Measurements from ENCODE around the gene PTPN20.

The PTPN20 gene

DNA sequence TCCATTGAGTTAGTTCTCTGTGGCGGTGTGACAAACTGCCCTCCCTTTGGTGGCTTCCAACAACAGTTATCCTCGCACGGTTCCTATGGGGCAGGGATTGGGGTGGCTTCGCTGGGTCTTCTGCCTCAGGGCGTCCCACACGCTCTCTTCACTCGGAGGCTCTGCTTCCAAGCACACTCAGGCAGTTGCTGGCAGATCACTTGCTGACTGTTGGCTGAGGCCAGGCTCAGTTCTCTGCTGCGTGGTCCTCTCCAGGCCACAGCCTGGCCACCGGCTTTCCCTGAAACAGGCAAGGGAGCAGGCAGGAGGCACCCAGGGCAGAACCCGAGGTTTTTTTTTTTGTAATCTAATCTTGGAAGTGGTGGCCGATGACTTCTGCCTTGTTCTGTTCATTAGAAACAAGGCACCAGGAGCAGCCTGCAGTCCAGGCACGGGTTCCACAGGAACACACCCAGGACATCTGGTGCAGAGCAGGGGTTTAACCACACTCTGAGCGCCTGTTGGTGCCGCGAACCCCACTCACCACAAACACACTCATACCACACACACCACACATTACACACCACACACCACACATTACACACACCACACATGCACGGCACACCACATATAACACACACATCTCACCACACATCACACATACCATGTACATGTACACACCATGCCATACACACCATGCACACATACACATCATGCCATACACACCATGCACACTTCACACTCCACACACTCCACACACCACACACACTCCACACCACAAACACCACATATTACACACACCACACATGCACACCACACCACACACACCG, 112.2 kb downstream of the PTPN20 start:
- no peak for DNase-seq

DNA sequence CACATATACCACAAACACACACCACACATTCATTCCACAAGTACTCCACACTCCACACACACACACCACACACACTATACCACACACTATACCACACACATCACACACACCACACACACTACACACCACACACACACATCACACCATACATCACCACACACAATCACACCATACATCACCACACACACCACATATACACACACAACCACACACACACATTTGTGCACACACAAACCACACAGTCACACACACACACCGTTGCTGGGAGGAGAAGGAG, 112.8 kb downstream of the PTPN20 start:
- no peak for DNase-seq

DNA sequence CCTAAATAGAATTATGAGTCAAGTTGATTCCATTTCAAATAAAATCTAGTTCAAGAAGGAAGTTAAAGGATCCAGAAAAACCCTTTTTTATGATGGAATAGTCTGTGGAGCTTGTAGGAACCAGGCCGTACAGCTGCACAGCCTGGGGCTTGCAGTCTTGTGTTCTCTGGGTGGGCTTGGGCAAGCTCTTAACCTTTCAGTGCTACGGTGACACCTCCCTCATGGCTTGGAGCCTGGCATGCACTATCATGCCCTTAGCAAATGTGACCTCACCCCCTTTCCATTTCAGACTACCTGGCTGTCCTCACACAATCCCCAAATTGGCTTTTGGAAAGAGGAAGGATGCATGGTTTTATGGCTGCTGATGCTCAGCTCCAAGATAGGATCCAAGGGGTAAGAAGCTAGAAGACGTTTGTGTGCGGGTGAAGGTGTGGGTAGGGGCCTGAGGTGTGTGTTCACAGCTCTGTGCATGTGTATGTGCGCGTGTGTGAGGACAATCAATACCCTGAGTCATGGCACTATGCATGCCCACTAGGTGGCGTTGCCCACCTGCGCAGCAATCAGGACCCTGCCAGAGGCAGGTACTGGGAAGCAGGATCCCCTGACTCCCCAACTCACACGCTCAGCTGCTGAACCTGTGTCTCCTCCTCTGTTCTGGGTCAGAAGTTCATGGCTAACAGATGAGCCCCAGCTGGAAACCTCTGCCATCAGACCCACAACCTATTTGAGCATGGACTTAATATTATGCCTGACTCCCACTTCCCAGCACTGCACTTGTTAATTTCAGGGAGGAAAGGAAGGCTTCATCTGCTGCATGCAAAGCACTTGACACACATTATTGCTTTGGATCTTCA, 113.4 kb downstream of the PTPN20 start:
- DNase-seq = peak; percentile 64

DNA sequence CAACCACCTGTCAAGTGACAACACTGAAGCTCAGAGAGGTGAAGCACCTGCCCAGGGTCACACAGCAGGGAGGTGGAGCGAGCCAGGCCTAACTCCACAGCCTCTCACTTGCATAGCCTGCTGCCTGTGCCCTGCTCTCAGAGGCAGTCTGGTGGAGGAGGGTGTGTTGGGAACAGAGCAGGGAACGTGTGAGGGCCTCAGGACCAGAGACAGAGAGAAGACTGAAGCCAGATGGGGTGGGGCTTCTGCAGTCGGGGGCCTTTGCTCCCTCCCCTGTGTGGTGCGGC, 114.0 kb downstream of the PTPN20 start:
- DNase-seq = no peak

DNA sequence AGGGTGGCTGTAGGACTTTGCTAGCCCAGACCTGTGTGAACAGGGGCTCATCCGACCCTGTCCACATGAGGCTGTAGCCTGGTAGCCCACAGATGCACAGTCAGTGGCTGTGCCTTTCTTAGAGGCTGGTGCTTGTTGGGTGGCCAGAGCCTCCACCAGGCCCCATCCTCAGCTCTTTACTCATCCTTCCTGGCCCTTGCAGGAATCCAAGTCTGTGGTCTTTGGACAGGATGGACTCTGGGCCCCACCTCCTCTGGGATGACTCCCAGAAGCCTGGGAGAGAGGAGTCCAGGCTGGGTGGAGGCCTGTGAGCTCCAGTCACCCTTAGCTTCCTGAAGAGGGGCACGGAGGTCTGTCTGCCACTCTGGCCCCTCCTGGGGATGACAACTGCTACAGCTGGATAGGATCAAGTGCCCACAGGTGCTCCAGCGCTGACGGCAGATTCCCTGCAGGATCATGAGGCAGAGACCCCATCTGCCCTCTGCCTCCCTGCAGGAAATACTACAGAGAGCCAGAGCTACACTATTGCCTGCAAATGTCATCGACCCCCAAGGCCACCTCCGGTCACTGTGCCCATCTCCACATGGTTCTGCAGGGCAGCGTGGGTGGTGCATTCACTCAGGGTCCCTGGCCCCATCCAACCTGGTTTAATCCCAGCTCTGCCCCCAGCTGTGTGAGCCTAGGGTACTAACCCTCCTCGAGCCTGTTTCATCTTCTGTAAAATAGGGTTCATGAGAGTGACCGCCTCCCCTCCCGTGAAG, 114.5 kb downstream of the PTPN20 start:
- no peak for DNase-seq

DNA sequence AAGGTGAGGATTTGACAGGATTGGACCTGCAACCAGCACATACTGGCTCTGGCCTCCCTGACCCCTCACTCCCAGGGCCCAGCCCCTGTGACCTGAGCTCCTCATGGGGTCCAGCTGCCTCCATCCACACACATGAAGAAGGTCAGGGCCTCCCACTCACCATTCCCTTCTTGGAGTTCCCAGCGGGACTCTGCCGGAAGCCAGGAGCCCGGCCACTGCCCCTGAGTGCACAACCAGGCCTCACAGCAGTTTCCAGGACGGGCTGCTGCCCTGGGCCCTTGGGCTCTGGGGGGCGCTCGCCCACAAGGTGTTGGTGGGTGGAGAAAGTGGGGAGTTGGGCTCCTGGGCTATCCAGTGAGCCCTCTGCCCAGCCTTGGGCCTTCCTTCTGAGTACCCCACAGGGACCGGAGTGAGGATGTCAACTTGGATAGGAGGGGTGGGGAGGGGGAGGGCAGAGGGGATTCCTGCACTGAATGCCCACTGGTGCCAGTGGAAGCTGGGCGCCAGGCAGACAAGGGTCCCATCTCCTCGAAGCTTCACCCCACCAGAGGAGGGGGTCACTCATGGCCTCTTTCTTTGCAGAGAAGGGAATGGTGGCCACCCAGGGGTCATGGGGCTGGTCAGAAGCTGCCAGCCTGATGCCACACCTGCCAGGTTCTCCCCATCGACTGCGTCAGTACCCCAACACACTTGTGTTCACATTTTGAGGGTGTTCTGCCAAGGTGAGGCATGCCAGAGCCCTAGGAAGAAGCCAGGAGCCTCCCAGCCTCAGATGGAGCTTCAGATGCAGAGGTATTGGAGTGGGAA, 115.3 kb downstream of the PTPN20 start:
- no peak for DNase-seq

DNA sequence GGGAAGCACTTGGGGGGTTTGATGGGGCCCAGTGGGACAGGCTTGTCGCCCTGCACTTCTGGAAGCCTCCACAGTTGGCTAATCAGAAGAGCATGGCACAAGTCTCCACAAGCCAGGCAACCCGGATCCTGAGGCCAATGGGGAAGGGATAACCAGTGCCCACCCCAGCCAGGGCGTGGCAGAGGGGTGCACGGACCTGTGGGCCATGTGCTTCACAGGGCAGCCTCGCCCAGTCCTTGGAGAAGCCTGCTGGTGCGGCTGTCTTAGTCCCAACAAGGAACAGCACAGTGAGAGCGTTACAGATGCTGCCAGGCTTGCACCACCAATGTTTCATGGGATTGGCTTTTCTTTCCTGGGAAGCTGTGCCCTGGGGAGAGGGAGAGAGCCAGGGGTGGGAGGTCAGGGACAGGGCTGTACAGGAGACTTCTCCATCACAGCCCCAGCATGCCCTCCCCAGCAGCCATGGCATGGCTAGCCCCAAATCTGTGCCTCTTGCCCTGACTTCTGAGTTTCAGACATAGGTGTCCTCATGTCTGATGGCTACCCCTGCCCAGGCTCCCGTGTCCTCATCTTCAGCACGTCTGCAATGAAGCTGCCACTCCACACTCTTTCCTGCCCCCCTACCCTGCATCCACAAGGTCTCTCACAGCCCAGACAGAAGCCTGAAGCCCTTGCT, 116.0 kb downstream of the PTPN20 start:
- DNase-seq = no peak

DNA sequence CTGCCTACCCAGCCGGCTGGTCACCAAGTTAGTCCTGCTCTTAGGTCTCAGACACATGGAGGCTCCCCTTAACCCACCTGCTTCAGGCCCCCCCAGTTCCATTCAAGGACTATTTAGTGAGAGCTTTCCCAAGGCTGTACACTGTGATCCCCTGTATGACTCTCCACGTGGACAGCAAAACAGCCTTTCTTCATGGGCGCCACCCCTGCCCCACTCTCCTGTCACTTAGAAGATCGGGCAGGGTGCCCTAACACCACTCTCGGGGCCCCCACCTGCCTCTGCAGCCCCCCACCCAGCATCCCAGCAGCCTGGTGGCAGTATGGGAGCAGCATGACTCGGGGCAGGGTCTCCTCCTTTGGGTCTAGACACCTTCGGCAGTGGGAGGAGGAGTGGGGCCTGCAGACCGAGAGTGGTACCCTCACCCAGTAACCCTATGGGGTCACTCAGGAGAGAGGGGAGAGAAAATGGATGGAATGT, 116.6 kb downstream of the PTPN20 start:
- DNase-seq = no peak

DNA sequence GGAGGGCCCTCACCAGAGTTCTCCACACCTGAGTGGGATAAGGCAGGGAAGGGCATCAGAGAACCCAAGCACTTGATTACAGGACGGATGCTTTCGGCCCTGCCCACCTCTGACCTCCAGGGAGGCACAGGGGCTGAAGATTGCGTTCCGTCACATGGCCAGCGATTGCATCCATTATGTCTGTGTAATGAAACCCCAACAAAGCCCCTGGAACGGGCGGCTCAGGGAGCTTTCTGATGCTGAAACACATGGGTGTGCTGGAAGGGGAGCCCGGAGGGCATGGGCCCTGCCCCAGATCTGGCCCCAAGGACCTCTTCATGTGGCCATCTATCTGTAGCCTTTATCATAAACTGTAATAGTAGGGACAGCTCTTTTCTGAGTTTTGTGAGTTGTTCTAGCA, 117.2 kb downstream of the PTPN20 start:
- no peak for DNase-seq

DNA sequence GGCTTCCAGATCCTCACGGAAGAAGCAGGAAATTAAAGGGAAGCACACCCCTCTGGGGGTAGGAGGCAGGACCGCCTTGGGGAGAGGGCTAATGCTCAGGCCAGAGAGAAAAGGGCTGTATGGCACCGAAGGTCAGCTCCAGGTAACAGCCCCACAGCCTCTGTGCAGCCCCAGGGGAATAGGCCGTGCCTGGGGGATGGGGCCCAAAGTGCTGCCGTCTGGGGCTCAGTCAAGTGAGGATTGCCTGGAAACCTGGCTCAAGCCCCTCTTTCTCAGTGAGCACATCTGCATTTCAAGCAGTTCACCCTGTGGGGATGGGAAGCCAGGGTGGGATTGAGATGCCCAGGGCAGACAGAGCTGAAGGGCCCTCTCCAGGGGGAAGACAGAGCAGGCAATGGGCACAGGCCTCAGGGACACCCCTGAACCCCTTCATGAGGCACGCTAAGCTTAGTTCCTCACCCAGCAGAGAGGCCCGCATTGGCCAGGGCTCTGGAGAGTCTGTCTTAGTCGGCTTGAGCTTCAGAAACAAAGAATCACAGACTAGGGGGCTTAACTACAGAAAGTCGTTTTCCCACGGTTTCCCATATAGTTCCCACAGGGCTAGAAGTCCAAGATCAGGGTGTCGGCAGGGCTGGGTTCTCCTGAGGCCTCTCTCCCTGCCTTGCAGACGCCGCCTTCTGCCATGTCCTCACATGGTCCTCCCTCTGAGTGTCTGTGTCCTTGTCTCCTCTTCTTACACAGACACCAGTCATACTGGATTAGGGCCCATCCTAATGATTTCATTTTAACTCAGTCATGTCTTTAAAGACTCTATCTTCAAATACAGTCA, 118.2 kb downstream of the PTPN20 start:
- no peak for DNase-seq

DNA sequence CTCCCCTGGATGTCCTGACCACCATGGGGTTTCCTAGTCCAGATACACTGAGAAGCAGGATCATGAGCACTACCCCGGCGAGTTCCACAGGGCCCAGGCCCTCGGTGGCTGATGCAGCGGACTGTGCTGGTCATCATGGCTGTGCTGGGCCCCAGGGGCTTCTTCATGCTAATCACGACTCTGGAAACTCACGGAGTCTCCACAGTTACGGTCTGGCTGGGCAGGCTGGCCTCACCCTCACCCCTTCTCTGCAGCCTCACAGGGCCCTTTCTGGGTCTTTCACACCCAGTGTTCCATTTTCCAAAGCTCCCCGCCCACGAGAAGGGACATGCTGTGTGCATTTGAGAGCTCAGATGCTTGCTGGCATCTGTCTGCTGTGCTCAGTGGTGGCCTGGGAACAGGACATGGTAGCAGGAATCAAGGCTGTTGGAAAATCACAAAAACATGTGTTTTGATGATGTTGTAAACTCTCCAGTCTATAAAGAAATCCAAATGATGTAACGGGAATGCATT, 119.0 kb downstream of the PTPN20 start:
- no peak for DNase-seq

DNA sequence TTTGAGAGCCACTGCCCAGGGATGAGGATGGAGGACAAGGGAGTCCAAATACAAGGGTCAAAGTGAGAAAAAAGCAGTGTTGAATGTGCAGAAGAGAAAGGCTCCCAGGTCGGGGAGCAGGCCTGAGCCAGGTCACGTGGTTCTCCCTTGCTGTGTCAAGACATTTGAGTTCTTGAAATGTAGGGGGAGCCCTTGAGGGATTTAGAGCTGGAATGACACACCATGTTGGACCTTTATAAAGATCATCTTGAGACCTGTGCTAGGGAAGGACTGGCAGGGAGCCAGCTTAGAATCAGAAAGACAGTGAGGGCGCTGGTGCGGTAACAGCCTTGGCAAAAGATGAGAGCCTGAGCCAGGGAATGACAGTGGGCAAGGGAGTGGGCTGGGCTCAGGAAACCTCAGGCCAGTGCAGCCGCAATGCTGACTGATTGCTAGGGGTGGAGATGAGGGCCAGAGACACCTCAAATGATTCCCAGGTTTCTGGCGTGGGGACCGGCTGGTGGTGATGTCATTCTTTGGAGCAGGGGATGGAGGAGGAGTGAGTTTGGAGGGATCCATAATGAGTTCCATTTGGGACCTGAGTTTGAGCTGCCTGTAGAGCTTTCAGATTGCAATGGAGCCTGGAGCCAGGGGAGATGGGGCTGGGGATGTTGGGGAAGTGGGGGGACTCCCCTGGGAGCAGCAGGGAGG, 120.1 kb downstream of the PTPN20 start:
- DNase-seq = no peak

DNA sequence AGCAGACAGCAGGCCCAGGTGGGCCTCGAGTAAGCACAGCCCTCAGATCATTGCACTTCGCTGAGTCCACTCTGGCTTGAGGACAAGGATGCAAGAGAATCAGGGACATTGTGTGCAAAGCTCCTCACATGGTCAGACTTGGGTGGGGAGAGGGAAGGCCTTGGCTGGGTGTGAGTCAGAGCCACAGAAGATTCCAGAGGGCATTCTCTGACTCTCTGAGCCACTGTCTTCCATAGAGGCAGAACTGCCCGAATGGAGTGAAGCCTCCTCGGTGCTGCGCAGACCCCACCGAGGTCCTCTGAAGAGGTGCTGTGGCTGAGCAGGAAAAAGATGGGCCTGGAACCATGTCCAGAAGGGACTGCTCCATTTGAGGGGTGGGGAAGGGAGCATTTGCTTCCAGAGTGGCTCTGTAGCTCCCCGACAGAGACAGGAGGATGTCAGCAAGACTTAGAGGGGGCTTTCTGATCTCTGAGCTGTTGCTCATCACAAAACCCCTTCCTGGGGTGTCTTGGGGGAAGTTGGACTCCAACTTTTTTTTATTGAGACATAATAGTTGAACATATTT, 120.8 kb downstream of the PTPN20 start:
- DNase-seq = no peak

DNA sequence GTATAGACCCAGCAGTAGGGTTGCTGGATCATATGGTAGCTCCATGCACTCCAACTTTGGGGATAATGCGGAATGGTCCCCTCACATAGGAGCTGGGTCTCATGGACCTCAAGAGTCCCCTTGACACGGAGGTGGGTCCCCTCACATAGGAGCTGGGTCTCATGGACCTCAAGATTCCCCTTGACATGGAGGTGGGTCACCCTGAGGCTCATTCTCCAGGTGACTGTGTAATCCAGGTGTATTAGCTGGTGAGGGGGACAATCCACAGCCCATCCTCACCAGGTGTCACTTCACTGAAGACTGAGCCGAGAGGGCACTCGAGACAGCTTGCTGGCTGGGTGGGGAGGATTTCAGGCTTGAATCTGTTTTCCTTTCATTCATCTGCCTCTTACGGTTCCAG, 121.9 kb downstream of the PTPN20 start:
- DNase-seq = no peak

DNA sequence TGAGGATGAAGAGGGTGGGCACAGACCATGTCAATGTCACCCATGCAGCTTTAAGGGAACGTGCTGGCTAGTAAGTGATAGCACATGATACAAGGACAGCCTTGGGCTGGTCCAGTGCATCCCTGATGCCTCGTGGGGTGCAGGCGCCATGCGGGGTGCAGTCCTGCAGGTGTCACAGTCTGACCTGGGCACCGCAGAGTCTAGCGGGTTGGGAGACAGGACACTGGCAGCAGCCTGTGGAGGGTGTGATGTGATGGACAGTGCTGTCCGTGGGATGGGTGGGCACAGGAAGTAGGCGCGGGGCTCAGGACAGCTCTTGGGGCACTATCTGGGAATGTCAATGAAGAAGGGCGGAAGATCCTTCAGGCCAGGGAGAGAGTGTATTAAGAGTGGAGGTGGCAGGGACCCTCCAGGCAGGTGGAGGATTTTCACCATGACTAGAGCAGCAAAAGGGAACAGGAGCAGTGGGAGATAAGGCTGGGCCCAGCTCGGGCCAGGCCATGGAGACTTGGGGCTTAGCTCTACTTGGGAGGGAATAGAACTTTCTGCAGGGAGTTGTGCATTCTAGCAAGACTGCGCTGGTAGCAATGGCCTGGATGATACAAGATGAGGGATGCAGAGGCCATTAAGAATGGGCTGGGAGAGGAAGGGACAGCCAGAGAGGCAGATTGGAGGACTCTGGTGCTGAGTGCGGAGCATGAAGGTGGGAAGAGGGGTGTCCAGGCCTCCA, 122.5 kb downstream of the PTPN20 start:
- DNase-seq = no peak

DNA sequence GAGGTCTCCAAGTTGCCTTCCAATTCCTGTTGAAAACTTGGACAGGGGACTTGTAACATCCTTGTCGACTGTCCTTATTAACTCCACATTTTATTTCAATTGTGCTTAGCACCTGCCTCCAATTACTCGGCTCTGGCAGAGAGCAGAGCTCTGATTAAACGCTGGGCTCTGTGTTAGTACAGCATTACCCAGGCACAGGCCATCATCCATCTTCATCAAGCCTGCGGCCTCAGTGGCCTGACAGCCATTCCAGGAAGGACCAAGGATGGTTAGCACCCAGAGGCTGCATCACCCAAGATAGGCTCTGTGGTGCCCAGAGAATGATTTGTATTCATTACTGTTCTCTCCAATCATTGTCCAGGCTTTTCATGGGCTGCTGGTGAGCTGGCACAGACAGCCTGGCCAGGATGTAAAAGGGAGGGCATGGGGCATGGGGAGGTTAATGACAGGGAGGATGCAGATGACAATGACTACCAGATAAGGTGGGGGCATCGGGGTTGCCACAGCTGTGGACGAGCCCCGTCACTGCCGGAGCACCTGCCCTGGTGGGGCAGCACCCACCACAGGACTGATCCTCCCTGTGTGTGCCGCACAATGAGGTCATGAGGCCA, 123.3 kb downstream of the PTPN20 start:
- DNase-seq = no peak

DNA sequence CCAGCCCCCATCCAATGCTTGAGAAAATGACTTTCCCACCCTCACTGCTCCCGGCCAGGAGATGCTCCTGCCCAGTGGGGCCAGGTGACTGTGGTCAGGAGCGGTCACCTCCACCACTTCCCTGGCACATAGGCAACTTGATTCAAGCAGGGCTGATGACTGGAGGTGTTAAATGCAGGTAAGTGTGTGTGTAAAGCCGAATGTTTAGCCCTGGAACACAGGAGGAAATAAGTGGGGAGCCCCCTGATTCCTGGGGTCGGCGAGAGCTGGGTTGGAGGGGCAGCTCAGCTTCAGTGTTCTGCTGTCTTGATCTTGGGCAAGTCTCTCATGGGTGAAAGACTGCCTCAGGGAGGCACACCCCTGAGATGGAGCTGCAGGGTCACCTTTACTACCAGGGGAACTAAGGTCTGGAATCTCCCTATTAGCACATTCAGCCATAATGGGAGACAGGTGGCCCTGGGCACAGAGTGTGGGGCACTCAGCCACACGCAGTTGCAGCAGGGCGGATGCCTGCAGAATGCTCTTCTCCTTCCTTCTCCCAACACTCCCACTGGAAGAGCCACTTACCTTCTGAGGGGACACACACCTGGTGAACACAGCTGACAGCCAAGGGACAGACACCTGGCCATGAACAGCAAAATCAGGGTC, 124.1 kb downstream of the PTPN20 start:
- no peak for DNase-seq

DNA sequence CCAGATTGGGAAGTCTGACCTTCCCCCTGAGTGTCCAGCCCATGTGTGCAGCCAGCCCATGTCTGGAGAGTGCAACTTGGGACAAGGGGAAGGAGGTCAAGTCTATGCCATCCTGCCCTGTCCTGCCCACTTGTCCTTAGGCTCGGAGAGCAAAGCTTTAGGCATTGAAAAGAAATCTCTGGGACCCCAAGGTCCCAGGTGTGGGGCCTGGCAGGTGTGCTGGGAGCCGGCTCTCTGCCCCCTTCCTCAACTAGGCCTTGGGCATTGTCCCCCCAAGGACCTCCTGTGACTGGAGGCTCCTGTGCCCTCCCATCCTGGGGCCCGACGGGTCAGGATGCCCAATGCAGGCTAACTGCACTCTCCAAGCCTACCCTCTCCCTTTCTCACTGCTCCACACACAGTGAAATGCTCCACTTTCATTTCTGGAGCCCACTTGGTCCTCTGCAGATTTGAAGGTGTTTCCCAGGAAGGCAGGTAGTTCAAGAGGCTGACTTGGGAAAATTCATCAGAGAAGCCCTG, 124.7 kb downstream of the PTPN20 start:
- DNase-seq = no peak
